H9 (cell line): Measurements from ENCODE around the gene FOXP2. TPM values are rescaled to one million over a fixed set of nuclear protein-coding genes. Genes with fewer than 3 reads are reported as not detected.

ENCODE experiments used
- DNase-seq: peaks from one replicate; pipeline ENCODE4 v3.0.0-alpha.2; 2017
- H2AFZ ChIP-seq: one replicate; pipeline ENCODE4 v1.6.1; 2013; ENCODE audit warnings: mild to moderate bottlenecking, low read length, control low read depth, moderate library complexity
- H2AK5ac ChIP-seq: 2 replicates; pipeline ENCODE4 v1.6.1; 2013; ENCODE audit warnings: low read length, control low read depth, mixed read lengths; ENCODE audit not compliant: insufficient read length
- H2BK120ac ChIP-seq: one replicate; pipeline ENCODE4 v1.6.1; 2013; ENCODE audit warnings: low read depth, mild to moderate bottlenecking, low read length, control low read depth, inconsistent platforms; ENCODE audit not compliant: poor library complexity, severe bottlenecking
- H2BK12ac ChIP-seq: 2 replicates; pipeline ENCODE4 v1.6.1; 2013; ENCODE audit warnings: low read length, control low read depth, mixed read lengths, low read depth; ENCODE audit not compliant: insufficient read length
- H2BK15ac ChIP-seq: 2 replicates; pipeline ENCODE4 v1.6.1; 2013; ENCODE audit warnings: low read depth, low read length, control low read depth
- H2BK20ac ChIP-seq: one replicate; pipeline ENCODE4 v1.6.1; 2013; ENCODE audit warnings: low read depth, mild to moderate bottlenecking, low read length, control low read depth, inconsistent platforms; ENCODE audit not compliant: poor library complexity, severe bottlenecking
- H2BK5ac ChIP-seq: 2 replicates; pipeline ENCODE4 v1.6.1; 2013; ENCODE audit warnings: low read length, control low read depth, mixed read lengths; ENCODE audit not compliant: insufficient read length
- H3K14ac ChIP-seq: 2 replicates; pipeline ENCODE4 v1.6.1; 2013; ENCODE audit warnings: low read length, control low read depth; ENCODE audit not compliant: insufficient read depth
- H3K18ac ChIP-seq: 2 replicates; pipeline ENCODE4 v1.6.1; 2013; ENCODE audit warnings: low read depth, mild to moderate bottlenecking, mixed read lengths, low read length, control low read depth; ENCODE audit not compliant: insufficient read length
- H3K23ac ChIP-seq: 2 replicates; pipeline ENCODE4 v1.6.1; 2013; ENCODE audit warnings: low read length, control low read depth, mixed read lengths, low read depth; ENCODE audit not compliant: insufficient read length
- H3K23me2 ChIP-seq: 2 replicates; pipeline ENCODE4 v1.6.1; 2013; ENCODE audit warnings: low read depth, mild to moderate bottlenecking, mixed read lengths, low read length, control low read depth; ENCODE audit not compliant: insufficient read length, poor library complexity, severe bottlenecking
- H3K27ac ChIP-seq: 2 replicates; pipeline ENCODE4 v1.5.1; 2013; ENCODE audit warnings: low read length, control low read depth, mixed read lengths, low read depth; ENCODE audit not compliant: insufficient read length
- H3K27me3 ChIP-seq: 2 replicates; pipeline ENCODE4 v1.6.1; 2013; ENCODE audit warnings: low read length, control low read depth, inconsistent platforms; ENCODE audit not compliant: insufficient read depth
- H3K4ac ChIP-seq: 2 replicates; pipeline ENCODE4 v1.6.1; 2013; ENCODE audit warnings: low read depth, mild to moderate bottlenecking, control low read depth, inconsistent platforms, low read length, moderate library complexity
- H3K4me1 ChIP-seq: 2 replicates; pipeline ENCODE4 v1.6.1; 2013; ENCODE audit warnings: low read length, control low read depth, inconsistent platforms; ENCODE audit not compliant: insufficient read depth
- H3K4me2 ChIP-seq: 2 replicates; pipeline ENCODE4 v1.6.1; 2013; ENCODE audit warnings: low read length, control low read depth, mixed read lengths; ENCODE audit not compliant: insufficient read length, insufficient read depth
- H3K56ac ChIP-seq: 2 replicates; pipeline ENCODE4 v1.6.1; 2013; ENCODE audit warnings: low read depth, mild to moderate bottlenecking, mixed read lengths, low read length, control low read depth; ENCODE audit not compliant: insufficient read length
- H3K79me1 ChIP-seq: 2 replicates; pipeline ENCODE4 v1.6.1; 2013; ENCODE audit warnings: low read depth, mild to moderate bottlenecking, moderate library complexity, low read length, control low read depth, inconsistent platforms; ENCODE audit not compliant: insufficient read depth, poor library complexity, severe bottlenecking
- H3K79me2 ChIP-seq: 2 replicates; pipeline ENCODE4 v1.6.1; 2013; ENCODE audit warnings: low read length, control low read depth, inconsistent platforms; ENCODE audit not compliant: insufficient read depth
- H3K9ac ChIP-seq: 2 replicates; pipeline ENCODE4 v1.6.1; 2013; ENCODE audit warnings: low read length, control low read depth, mixed read lengths; ENCODE audit not compliant: insufficient read length; ENCODE audit errors: extremely low read depth
- H3K9me3 ChIP-seq: one replicate; pipeline ENCODE4 v1.6.1; 2013; ENCODE audit warnings: low read depth, low read length, inconsistent platforms; ENCODE audit not compliant: control insufficient read depth
- H3T11ph ChIP-seq: one replicate; pipeline ENCODE4 v1.6.1; 2013; ENCODE audit warnings: mild to moderate bottlenecking, low read length, control low read depth, inconsistent platforms
- H4K20me1 ChIP-seq: one replicate; pipeline ENCODE4 v1.6.1; 2013; ENCODE audit not compliant: control insufficient read depth, insufficient read length, insufficient read depth
- H4K5ac ChIP-seq: 2 replicates; pipeline ENCODE4 v1.6.1; 2013; ENCODE audit warnings: low read depth, mild to moderate bottlenecking, mixed read lengths, low read length, control low read depth; ENCODE audit not compliant: insufficient read length
- H4K8ac ChIP-seq: replicated peaks from 2 replicates; pipeline ENCODE4 v1.6.1; 2013; ENCODE audit warnings: low read length, control low read depth, mixed read lengths, low read depth; ENCODE audit not compliant: insufficient read length
- H4K91ac ChIP-seq: 2 replicates; pipeline ENCODE4 v1.6.1; 2013; ENCODE audit warnings: low read depth, mild to moderate bottlenecking, moderate library complexity, mixed read lengths, low read length, control low read depth; ENCODE audit not compliant: insufficient read length
- H3K27ac Mint-ChIP-seq, 3 experiments: 2 replicates in 2 of 3; 3 replicates in 1 of 3; pipeline ENCODE4 v1.8.0; 2020 to 2021; ENCODE audit warnings: mixed read lengths in 3 of 3, mild to moderate bottlenecking in 1 of 3, moderate library complexity in 1 of 3
- H3K27me3 Mint-ChIP-seq: 2 replicates; pipeline ENCODE4 v1.8.0; 2021; ENCODE audit warnings: low read depth, mild to moderate bottlenecking, moderate library complexity, mixed read lengths
- H3K36me3 Mint-ChIP-seq, 3 experiments: 2 replicates in 2 of 3; 3 replicates in 1 of 3; pipeline ENCODE4 v1.8.0; 2020 to 2021; ENCODE audit warnings: low read depth in 3 of 3, mixed read lengths in 3 of 3; ENCODE audit not compliant: insufficient read depth in 1 of 3
- H3K4me1 Mint-ChIP-seq, 2 experiments: 2 replicates each; pipeline ENCODE4 v1.8.0; 2020; ENCODE audit warnings: mixed read lengths in 2 of 2
- H3K4me3 Mint-ChIP-seq, 2 experiments: 2 replicates in 1 of 2; 3 replicates in 1 of 2; pipeline ENCODE4 v1.8.0; 2020 to 2021; ENCODE audit warnings: mild to moderate bottlenecking in 2 of 2, mixed read lengths in 2 of 2, moderate library complexity in 1 of 2
- H3K9me3 Mint-ChIP-seq, 2 experiments: 2 replicates in 1 of 2; 3 replicates in 1 of 2; pipeline ENCODE4 v1.8.0; 2020; ENCODE audit warnings: mild to moderate bottlenecking in 2 of 2, mixed read lengths in 2 of 2, moderate library complexity in 1 of 2
- WGBS: extraction: QIAGEN DNeasy Blood & Tissue Kit; methylation state at CpG from one replicate; pipeline ENCODE4 v1.1.7; 2013; ENCODE audit warnings: missing lambda C conversion rate, low lambda C conversion rate, mixed read lengths; ENCODE audit not compliant: insufficient read length; ENCODE audit errors: extremely low coverage; 5-methylcytosine and 5-hydroxymethylcytosine counted together
- total RNA-seq: library from RNA; stranded (reverse); gene quantifications from 2 replicates; pipeline ENCODE4 v1.2.1, GENCODE V29; 2021
- TF ChIP-seq, protein P1 (sequence below): fragments of 200-600 bp; sonication (generic); conservative IDR thresholded peaks from 3 replicates; pipeline ENCODE4 v1.8.0; 2021; ENCODE audit warnings: antibody characterized with exemption, mild to moderate bottlenecking

The FOXP2 gene
- total RNA-seq, 1 experiment from 2014 or later = not detected

DNA sequence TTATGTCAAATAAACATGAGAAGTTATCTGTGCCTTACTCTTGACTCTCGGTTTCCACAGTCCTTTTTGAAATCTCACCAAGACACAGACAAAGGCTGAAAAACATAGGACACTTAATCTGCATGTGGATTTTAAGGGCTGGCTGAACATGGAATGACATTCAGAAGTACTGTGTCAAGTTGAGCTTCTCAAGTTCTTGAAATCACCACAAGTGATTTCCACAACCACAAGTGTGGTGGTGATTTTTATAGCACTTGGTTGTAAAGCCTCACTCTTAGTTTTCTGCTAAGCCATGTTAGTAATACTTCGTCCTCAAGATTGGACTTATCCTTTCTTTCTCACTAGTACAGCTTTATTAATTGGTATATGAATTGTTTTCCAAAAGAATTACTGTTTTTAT, 29.6 kb downstream of the FOXP2 start:
- Mint-ChIP-seq H3K4me3 (no peak overlapping the region), H3K9me3 (no peaks in the 10 kb centered on the region; a peak in 1 of 5 replicates), H3K27ac (no peak overlapping the region), H3K27me3 (no peaks in the 10 kb centered on the region), H3K36me3 (no peaks in the 10 kb centered on the region), H3K4me1 (no peaks in the 10 kb centered on the region)
- Histone ChIP-seq H3K9me3 (no peaks in the 10 kb centered on the region), H4K91ac (no peak overlapping the region), H2BK5ac (no peak overlapping the region), H3K27ac (no peak overlapping the region), H4K5ac (no peak overlapping the region), H4K20me1 (no peaks in the 10 kb centered on the region), H2AK5ac (no peak overlapping the region), H3K27me3 (no peaks in the 10 kb centered on the region), H3K79me1 (no peaks in the 10 kb centered on the region), H3K23ac (no peak overlapping the region), H3K14ac (no peak overlapping the region), H2BK15ac (no peak overlapping the region), H3K18ac (no peak overlapping the region), H3K4me2 (no peak overlapping the region), H2BK12ac (no peak overlapping the region), H3K23me2 (no peaks in the 10 kb centered on the region), H3K9ac (no peak overlapping the region), H3K4me1 (no peaks in the 10 kb centered on the region), H2AFZ (no peak overlapping the region), H3K56ac (no peak overlapping the region), H4K8ac (no peak overlapping the region), H3T11ph (no peak overlapping the region), H3K4ac (no peak overlapping the region), H2BK20ac (no peak overlapping the region), H3K79me2 (no peaks in the 10 kb centered on the region), H2BK120ac (no peak overlapping the region)
- TF ChIP-seq, protein P1, sequence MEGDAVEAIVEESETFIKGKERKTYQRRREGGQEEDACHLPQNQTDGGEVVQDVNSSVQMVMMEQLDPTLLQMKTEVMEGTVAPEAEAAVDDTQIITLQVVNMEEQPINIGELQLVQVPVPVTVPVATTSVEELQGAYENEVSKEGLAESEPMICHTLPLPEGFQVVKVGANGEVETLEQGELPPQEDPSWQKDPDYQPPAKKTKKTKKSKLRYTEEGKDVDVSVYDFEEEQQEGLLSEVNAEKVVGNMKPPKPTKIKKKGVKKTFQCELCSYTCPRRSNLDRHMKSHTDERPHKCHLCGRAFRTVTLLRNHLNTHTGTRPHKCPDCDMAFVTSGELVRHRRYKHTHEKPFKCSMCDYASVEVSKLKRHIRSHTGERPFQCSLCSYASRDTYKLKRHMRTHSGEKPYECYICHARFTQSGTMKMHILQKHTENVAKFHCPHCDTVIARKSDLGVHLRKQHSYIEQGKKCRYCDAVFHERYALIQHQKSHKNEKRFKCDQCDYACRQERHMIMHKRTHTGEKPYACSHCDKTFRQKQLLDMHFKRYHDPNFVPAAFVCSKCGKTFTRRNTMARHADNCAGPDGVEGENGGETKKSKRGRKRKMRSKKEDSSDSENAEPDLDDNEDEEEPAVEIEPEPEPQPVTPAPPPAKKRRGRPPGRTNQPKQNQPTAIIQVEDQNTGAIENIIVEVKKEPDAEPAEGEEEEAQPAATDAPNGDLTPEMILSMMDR = no peak
- DNase-seq = no peak
- WGBS = no CpG with 5 or more reads among the region's 2 CpGs
